WERI-Rb-1 (cell line): ENCODE results near the gene PEMT.

Experiments used
- DNase-seq: peaks from one replicate; pipeline ENCODE4 v3.0.0-alpha.2; 2020
- H3K27ac ChIP-seq: fragments of 250-450 bp; sonication (Bioruptor Pico); 2 replicates; pipeline ENCODE4 v1.5.1; 2020; ENCODE audit warnings: mild to moderate bottlenecking, moderate library complexity
- H3K27me3 ChIP-seq: fragments of 250-450 bp; sonication (Bioruptor Pico); 2 replicates; pipeline ENCODE4 v1.5.1; 2021; ENCODE audit warnings: mild to moderate bottlenecking, low read depth, moderate library complexity; ENCODE audit not compliant: insufficient read depth, severe bottlenecking
- H3K36me3 ChIP-seq: fragments of 250-450 bp; sonication (Bioruptor Pico); 2 replicates; pipeline ENCODE4 v1.5.1; 2020; ENCODE audit warnings: mild to moderate bottlenecking, moderate library complexity
- H3K4me3 ChIP-seq: 2 replicates; pipeline ENCODE4 v1.5.1; 2011; ENCODE audit warnings: low read depth, mild to moderate bottlenecking, control low read depth, low read length
- H3K9me3 ChIP-seq: fragments of 250-450 bp; sonication (Bioruptor Pico); 2 replicates; pipeline ENCODE4 v1.5.1; 2021; ENCODE audit warnings: mild to moderate bottlenecking, moderate library complexity; ENCODE audit not compliant: severe bottlenecking
- CTCF ChIP-seq: IDR thresholded peaks from 2 replicates; pipeline ENCODE4 v1.5.1; 2011; ENCODE audit warnings: low read depth, mild to moderate bottlenecking, control low read depth, inconsistent platforms, low read length

The PEMT gene

GRCh38 chr17:17503566-17504130, 87.9 kb downstream of the PEMT start:
- TF ChIP-seq CTCF, result no peak
- no peaks in the 10 kb centered on the region for H3K27me3 ChIP-seq
- no peaks in the 10 kb centered on the region for H3K9me3 ChIP-seq
- H3K36me3 ChIP-seq, result no peaks in the 10 kb centered on the region
- no peak for DNase-seq
- no peak overlapping the region for H3K4me3 ChIP-seq
- H3K27ac ChIP-seq, result no peak overlapping the region

- Histone ChIP-seq H3K9me3 (no peaks in the 10 kb centered on the region), H3K27ac (no peak overlapping the region), H3K27me3 (no peaks in the 10 kb centered on the region), H3K4me3 (no peak overlapping the region), H3K36me3 (no peaks in the 10 kb centered on the region)
- no peak for TF ChIP-seq CTCF
- DNase-seq, result no peak
Observed at GRCh38 chr17:17502741-17503565, 88.6 kb downstream of the PEMT start.

DNA sequence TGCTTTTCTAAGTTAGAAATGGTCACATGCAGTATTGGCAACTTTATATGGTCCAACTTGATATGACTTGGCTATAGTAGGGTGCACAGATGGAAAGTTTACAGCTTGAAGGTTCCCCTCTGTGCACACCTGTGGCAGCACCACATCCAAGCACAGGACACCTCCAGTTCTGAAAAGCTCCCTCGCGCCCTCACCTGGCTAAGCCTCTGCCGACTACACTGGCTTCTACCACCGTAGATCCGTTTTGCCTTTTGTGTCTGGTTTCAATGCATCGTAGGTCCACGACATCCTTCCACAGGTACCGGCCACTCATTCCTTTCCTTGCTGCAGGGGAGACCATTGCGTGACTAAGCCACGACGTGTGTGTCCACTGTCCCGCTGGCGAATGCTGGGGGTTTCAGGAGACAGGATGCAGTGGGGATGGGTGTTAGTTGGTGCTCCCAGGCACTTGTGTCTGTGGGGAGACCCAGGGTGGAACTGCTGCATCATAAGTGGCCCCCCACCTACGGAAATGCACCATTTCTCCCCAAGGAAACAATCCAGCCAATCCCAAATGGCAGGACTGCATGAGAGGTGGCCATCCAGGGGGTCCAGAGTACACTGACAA, 90.4 kb downstream of the PEMT start:
- H3K27ac ChIP-seq, result no peak overlapping the region
- H3K27me3 ChIP-seq, result no peaks in the 10 kb centered on the region
- TF ChIP-seq CTCF, result no peak
- no peak overlapping the region for H3K4me3 ChIP-seq
- no peak for DNase-seq
- H3K9me3 ChIP-seq, result no peaks in the 10 kb centered on the region
- no peaks in the 10 kb centered on the region for H3K36me3 ChIP-seq

DNA sequence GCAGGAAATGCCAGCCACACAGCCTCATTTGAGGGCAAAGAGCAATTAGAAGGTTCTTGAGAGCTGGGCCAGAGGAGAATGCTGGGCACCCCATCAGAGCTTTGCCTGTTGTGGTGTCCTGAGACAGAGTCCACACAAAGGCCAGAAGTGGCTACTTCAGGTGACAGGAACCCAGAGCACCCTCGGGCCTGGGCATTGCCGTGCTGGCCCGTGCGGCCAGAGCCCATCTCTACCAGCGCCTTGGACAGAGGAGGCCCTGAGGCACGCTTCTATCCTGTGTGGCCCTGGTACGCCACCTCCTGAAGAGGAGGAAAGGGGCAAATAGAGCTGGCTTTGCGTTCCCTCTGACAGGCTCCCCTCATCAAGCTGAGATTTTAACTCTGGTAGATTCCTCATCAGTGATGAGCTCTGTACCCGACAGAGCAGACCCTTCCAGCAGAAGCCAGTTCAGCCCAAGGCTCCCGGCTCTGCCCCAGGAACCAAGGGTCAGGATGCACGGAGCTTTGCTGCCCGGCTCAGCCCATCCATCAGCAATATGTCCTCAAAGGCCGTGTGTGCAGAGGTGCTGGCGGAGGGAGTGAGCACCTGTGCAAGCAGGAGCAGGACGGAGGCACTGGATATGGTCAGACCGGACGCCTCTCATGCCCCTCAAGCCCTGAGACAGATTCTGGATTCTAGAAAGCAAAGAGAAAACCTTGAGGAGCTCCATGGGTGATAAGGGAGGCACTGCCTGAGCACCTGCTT, 91.9 kb downstream of the PEMT start:
- no peak for TF ChIP-seq CTCF
- no peak for DNase-seq
- Histone ChIP-seq H3K9me3 (no peaks in the 10 kb centered on the region), H3K27ac (no peak overlapping the region), H3K36me3 (no peaks in the 10 kb centered on the region; the same call in 1 of the 2 replicates), H3K4me3 (no peak overlapping the region), H3K27me3 (no peaks in the 10 kb centered on the region)

- Histone ChIP-seq H3K27ac (no peak overlapping the region), H3K27me3 (no peaks in the 10 kb centered on the region)
Observed at GRCh38 chr17:17498606-17499301, 92.8 kb downstream of the PEMT start.

More at GRCh38 chr17:17498606-17499301, 92.8 kb downstream of the PEMT start:
- Histone ChIP-seq H3K9me3 (no peaks in the 10 kb centered on the region), H3K4me3 (no peak overlapping the region), H3K36me3 (no peaks in the 10 kb centered on the region; the same call in 1 of the 2 replicates)
- no peak for DNase-seq
- TF ChIP-seq CTCF, result no peak
